Neural cell (in vitro differentiated cells): ENCODE results near the gene EPHA1. TPM values are rescaled to one million over a fixed set of nuclear protein-coding genes. Genes with fewer than 3 reads are reported as not detected.

Experiments
- H2AFZ ChIP-seq: fragments of 200-600, 300-800 bp; sonication (generic), shearing (Covaris generic); 2 replicates; pipeline ENCODE4 v1.6.0; 2014; ENCODE audit warnings: low read depth, mild to moderate bottlenecking, antibody characterized with exemption, low read length, moderate library complexity
- H3F3A ChIP-seq: fragments of 200-600 bp; shearing (Covaris generic); 2 replicates; pipeline ENCODE4 v1.6.1; 2016; ENCODE audit warnings: mild to moderate bottlenecking, moderate library complexity, mixed read lengths, antibody characterized with exemption, low read length; ENCODE audit not compliant: insufficient read depth, poor library complexity, severe bottlenecking
- H3K27ac ChIP-seq: fragments of 200-600, 300-800 bp; sonication (generic), shearing (Covaris generic); 2 replicates; pipeline ENCODE4 v1.5.1; 2014; ENCODE audit warnings: mild to moderate bottlenecking, low read length, moderate library complexity
- H3K27me3 ChIP-seq: fragments of 300-800, 200-600 bp; sonication (generic), shearing (Covaris generic); 2 replicates; pipeline ENCODE4 v1.6.0; 2014; ENCODE audit warnings: mild to moderate bottlenecking, low read depth, low read length, moderate library complexity; ENCODE audit not compliant: insufficient read depth
- H3K36me3 ChIP-seq: fragments of 300-800, 200-600 bp; sonication (generic), shearing (Covaris generic); 2 replicates; pipeline ENCODE4 v1.5.1; 2014; ENCODE audit warnings: mild to moderate bottlenecking, antibody characterized with exemption, low read length, moderate library complexity; ENCODE audit not compliant: insufficient read depth
- H3K4me2 ChIP-seq: fragments of 300-800, 200-600 bp; sonication (generic), shearing (Covaris generic); 2 replicates; pipeline ENCODE4 v1.6.0; 2014; ENCODE audit warnings: mild to moderate bottlenecking, low read length
- H3K4me3 ChIP-seq: fragments of 300-800, 200-600 bp; sonication (generic), shearing (Covaris generic); 2 replicates; pipeline ENCODE4 v1.5.1; 2014; ENCODE audit warnings: mild to moderate bottlenecking, low read length, moderate library complexity
- H3K79me2 ChIP-seq: fragments of 200-600 bp; shearing (Covaris generic); replicated peaks from 2 replicates; pipeline ENCODE4 v1.6.0; 2014; ENCODE audit warnings: mild to moderate bottlenecking, low read length, moderate library complexity; ENCODE audit not compliant: insufficient read depth
- H3K9ac ChIP-seq: fragments of 300-800, 200-600 bp; sonication (generic), shearing (Covaris generic); 2 replicates; pipeline ENCODE4 v1.6.1; 2016; ENCODE audit warnings: mild to moderate bottlenecking, low read length, mixed read lengths
- H3K9me2 ChIP-seq: fragments of 200-600 bp; shearing (Covaris generic); 2 replicates; pipeline ENCODE4 v1.6.1; 2016; ENCODE audit warnings: mild to moderate bottlenecking, low read length, mixed read lengths; ENCODE audit not compliant: insufficient read depth
- H3K9me3 ChIP-seq: fragments of 200-600, 300-800 bp; sonication (generic), shearing (Covaris generic); 2 replicates; pipeline ENCODE4 v1.6.1; 2016; ENCODE audit warnings: mild to moderate bottlenecking, mixed run types, low read length, moderate library complexity, mixed read lengths
- H4K20me1 ChIP-seq: fragments of 200-600 bp; shearing (Covaris generic); 2 replicates; pipeline ENCODE4 v1.6.1; 2016; ENCODE audit warnings: mild to moderate bottlenecking, mixed run types; ENCODE audit not compliant: insufficient read depth
- CTCF ChIP-seq: fragments of 450-650 bp; IDR thresholded peaks from 2 replicates; pipeline ENCODE4 v1.5.1; 2014; ENCODE audit warnings: antibody characterized with exemption, mild to moderate bottlenecking, moderate library complexity; ENCODE audit not compliant: poor library complexity, severe bottlenecking
- EP300 ChIP-seq: fragments of 450-650 bp; conservative IDR thresholded peaks from 2 replicates; pipeline ENCODE4 v1.6.1; 2014; ENCODE audit warnings: antibody characterized with exemption, mild to moderate bottlenecking, moderate library complexity; ENCODE audit not compliant: poor library complexity, severe bottlenecking
- EZH2 ChIP-seq: fragments of 200-600, 300-800 bp; shearing (Covaris generic), sonication (generic); IDR thresholded peaks from 2 replicates; pipeline ENCODE4 v1.6.1; 2014; ENCODE audit warnings: antibody characterized with exemption, low read length, borderline replicate concordance, mild to moderate bottlenecking; ENCODE audit not compliant: insufficient read depth, poor library complexity, severe bottlenecking
- MXI1 ChIP-seq: fragments of 450-650 bp; conservative IDR thresholded peaks from 2 replicates; pipeline ENCODE4 v1.6.1; 2014; ENCODE audit warnings: antibody characterized with exemption, mild to moderate bottlenecking; ENCODE audit not compliant: poor library complexity, severe bottlenecking
- POLR2AphosphoS5 ChIP-seq: IDR thresholded peaks from 2 replicates; pipeline ENCODE4 v1.6.1; 2012
- RAD21 ChIP-seq: fragments of 450-650 bp; conservative IDR thresholded peaks from 2 replicates; pipeline ENCODE4 v1.6.1; 2014; ENCODE audit warnings: antibody characterized with exemption, mild to moderate bottlenecking, moderate library complexity
- REST ChIP-seq: IDR thresholded peaks from 2 replicates; pipeline ENCODE4 v1.6.1; 2012; ENCODE audit warnings: borderline replicate concordance
- SMC3 ChIP-seq: fragments of 450-650 bp; conservative IDR thresholded peaks from 2 replicates; pipeline ENCODE4 v1.6.1; 2014; ENCODE audit warnings: antibody characterized with exemption, mild to moderate bottlenecking, moderate library complexity; ENCODE audit not compliant: poor library complexity
- TAF1 ChIP-seq: IDR thresholded peaks from 2 replicates; pipeline ENCODE4 v1.6.1; 2012; ENCODE audit warnings: low read depth
- polyA plus RNA-seq: library from polyadenylated mRNA; depleted of rRNA; stranded (reverse); fragments of >200 nt; gene quantifications from 2 replicates; pipeline ENCODE4 v1.2.3, GENCODE V29; 2014

Gene EPHA1
- polyA plus RNA-seq, 1 donor from 2014 or later = not detected

- H3K9me3 ChIP-seq = no peaks in the 10 kb centered on the region
- H3K9ac ChIP-seq = no peak overlapping the region
- no peak overlapping the region for H3K4me3 ChIP-seq
- TF ChIP-seq EZH2 (no peak), CTCF (no peak), REST (no peak), RAD21 (no peak), SMC3 (no peak), EP300 (no peak), TAF1 (no peak), MXI1 (no peak), POLR2AphosphoS5 (no peak)
- no peaks in the 10 kb centered on the region for H3K79me2 ChIP-seq
- H2AFZ ChIP-seq = no peak overlapping the region
- no peaks in the 10 kb centered on the region for H3K36me3 ChIP-seq
- H3K9me2 ChIP-seq = no peaks in the 10 kb centered on the region
- H4K20me1 ChIP-seq = no peaks in the 10 kb centered on the region
- H3K27me3 ChIP-seq = no peaks in the 10 kb centered on the region
- no peaks in the 10 kb centered on the region for H3F3A ChIP-seq
- no peak overlapping the region for H3K27ac ChIP-seq
- no peak overlapping the region for H3K4me2 ChIP-seq
Observed at GRCh38 chr7:143394777-143395176, 13.9 kb downstream of the EPHA1 start.

- Histone ChIP-seq H3F3A (no peaks in the 10 kb centered on the region), H3K9ac (no peak overlapping the region), H2AFZ (no peak overlapping the region), H4K20me1 (no peaks in the 10 kb centered on the region), H3K9me2 (no peaks in the 10 kb centered on the region), H3K79me2 (no peaks in the 10 kb centered on the region), H3K9me3 (no peaks in the 10 kb centered on the region), H3K27me3 (no peaks in the 10 kb centered on the region), H3K27ac (no peak overlapping the region), H3K4me2 (no peak overlapping the region), H3K4me3 (no peak overlapping the region), H3K36me3 (no peaks in the 10 kb centered on the region)
- TF ChIP-seq SMC3 = no peak
Observed at GRCh38 chr7:143394068-143394467, 14.6 kb downstream of the EPHA1 start.
